Neural crest cell (in vitro differentiated cells): Measurements from ENCODE around the gene KCNQ4. TPM values are rescaled to one million over a fixed set of nuclear protein-coding genes. Genes with fewer than 3 reads are reported as not detected.
A peak's percentile ranks its signal among the peaks of the same experiment; 100 is the strongest.

Experiments used
- DNase-seq: peaks from one replicate; pipeline ENCODE4 v3.0.0; 2021; ENCODE audit warnings: low read depth, mixed read lengths, low spot score
- H3K27ac Mint-ChIP-seq: one replicate; pipeline ENCODE4 v1.8.0; 2021; ENCODE audit warnings: mild to moderate bottlenecking, mixed read lengths; ENCODE audit not compliant: unreplicated experiment
- H3K27me3 Mint-ChIP-seq: 2 replicates; pipeline ENCODE4 v1.8.0; 2021; ENCODE audit warnings: low read depth, mild to moderate bottlenecking, mixed read lengths
- H3K36me3 Mint-ChIP-seq: 2 replicates; pipeline ENCODE4 v1.8.0; 2021; ENCODE audit warnings: low read depth, mild to moderate bottlenecking, mixed read lengths
- H3K4me1 Mint-ChIP-seq: 2 replicates; pipeline ENCODE4 v1.8.0; 2021; ENCODE audit warnings: mixed read lengths
- H3K4me3 Mint-ChIP-seq: one replicate; pipeline ENCODE4 v1.8.0; 2021; ENCODE audit warnings: mild to moderate bottlenecking, mixed read lengths
- H3K9me3 Mint-ChIP-seq: 2 replicates; pipeline ENCODE4 v1.8.0; 2021; ENCODE audit warnings: mixed read lengths
- total RNA-seq: library from RNA; stranded (reverse); gene quantifications from 2 replicates; pipeline ENCODE4 v1.2.1, GENCODE V29; 2021
- TF ChIP-seq, protein P1 (sequence below): fragments of 200-600 bp; sonication (generic); conservative IDR thresholded peaks from 2 replicates; pipeline ENCODE4 v1.5.0; 2021; ENCODE audit warnings: antibody characterized with exemption, mild to moderate bottlenecking

KCNQ4 gene
- total RNA-seq, 1 donor from 2014 or later = 0.89 TPM

DNA sequence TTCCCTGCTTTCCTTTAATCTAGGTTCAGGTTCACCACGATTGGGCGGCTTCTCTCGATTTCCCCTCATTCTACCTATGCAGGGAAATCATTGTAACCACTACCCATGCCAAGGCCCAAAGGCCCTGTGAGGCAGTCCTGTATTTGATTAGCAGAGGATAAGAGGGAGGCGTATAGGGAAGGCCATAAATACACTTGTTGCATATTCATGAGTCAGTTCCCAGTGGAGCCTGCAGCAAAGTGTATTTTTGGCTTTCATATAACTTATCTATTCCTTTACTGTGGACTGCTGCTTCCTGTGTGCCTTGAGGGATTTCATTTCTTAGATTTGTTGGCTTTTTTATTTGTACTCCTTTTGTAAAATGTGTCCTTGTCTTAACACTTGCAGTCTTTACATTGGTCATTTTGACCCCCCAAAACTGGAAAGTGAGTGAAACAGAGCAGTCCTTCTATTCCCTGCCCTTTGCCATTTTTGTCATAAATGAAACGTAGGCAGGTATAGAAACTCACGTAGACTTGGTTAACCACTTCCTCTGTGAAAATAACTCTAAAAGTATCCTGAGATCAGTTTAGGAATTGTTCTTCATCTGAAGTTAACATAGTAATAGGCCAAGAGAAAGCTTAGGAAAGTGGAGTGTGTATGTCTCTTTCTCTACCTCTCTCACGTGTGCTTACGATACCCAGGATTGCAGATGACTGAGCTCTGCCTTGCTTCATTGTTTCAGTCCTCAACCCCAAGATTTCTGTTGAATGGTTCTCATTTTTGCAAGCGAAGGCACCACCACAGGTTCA is 19.6 kb upstream of the KCNQ4 start:
- H3K36me3 Mint-ChIP-seq = peaks cover 17% of the 10 kb centered on the region
- H3K27me3 Mint-ChIP-seq = no peaks in the 10 kb centered on the region
- no peak overlapping the region for H3K4me3 Mint-ChIP-seq
- H3K9me3 Mint-ChIP-seq = no peaks in the 10 kb centered on the region
- H3K4me1 Mint-ChIP-seq = peaks cover 8% of the 10 kb centered on the region
- no peak for DNase-seq
- peak overlapping the region; percentile 22 for H3K27ac Mint-ChIP-seq
- TF ChIP-seq, protein P1, sequence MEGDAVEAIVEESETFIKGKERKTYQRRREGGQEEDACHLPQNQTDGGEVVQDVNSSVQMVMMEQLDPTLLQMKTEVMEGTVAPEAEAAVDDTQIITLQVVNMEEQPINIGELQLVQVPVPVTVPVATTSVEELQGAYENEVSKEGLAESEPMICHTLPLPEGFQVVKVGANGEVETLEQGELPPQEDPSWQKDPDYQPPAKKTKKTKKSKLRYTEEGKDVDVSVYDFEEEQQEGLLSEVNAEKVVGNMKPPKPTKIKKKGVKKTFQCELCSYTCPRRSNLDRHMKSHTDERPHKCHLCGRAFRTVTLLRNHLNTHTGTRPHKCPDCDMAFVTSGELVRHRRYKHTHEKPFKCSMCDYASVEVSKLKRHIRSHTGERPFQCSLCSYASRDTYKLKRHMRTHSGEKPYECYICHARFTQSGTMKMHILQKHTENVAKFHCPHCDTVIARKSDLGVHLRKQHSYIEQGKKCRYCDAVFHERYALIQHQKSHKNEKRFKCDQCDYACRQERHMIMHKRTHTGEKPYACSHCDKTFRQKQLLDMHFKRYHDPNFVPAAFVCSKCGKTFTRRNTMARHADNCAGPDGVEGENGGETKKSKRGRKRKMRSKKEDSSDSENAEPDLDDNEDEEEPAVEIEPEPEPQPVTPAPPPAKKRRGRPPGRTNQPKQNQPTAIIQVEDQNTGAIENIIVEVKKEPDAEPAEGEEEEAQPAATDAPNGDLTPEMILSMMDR = no peak

DNA sequence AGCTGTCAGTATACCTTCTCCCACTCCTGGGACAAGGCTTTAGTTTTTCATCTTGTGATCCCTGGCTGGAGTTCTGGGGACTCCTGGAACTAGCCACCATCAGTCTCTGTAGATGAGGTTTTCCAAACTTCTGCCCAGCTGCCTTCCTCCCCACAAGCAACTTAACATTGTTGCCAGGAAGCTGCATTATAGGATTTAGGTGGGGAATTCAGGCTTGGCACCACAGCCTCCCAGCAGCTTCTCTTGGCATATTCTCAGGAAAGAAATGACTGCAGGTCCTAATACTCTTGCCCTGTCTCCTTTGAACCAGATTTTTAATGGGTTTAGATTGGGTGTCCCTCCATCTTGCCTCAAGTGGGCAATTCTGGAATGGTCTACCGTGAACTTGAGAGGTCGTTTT is 18.6 kb upstream of the KCNQ4 start:
- Mint-ChIP-seq H3K36me3 (peaks cover 15% of the 10 kb centered on the region), H3K27ac (no peak overlapping the region), H3K9me3 (no peaks in the 10 kb centered on the region), H3K4me3 (no peak overlapping the region), H3K27me3 (no peaks in the 10 kb centered on the region), H3K4me1 (peaks cover 8% of the 10 kb centered on the region)
- TF ChIP-seq, protein P1 = no peak
- no peak for DNase-seq

DNA sequence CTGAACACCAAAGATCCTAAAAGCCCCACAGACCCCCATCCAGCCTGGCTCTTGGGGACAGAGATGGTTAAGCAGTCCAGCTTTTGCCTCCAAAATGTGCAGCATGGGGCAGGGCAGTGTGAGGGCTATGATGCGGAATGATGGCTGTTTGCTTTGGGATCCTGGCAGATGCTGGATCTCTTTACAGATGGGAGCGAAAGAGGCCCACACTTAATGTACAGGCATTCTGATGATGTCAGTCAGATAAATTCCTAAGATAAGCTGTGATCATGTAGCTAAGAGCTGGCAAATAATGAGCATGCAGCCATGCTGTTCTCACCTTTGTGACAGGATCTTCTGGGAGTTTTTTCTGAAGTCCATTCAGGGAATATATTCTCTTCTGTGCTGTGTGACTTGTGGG is 17.6 kb upstream of the KCNQ4 start:
- Mint-ChIP-seq H3K36me3 (peaks cover 15% of the 10 kb centered on the region), H3K9me3 (no peaks in the 10 kb centered on the region)
- no peak for DNase-seq

DNA sequence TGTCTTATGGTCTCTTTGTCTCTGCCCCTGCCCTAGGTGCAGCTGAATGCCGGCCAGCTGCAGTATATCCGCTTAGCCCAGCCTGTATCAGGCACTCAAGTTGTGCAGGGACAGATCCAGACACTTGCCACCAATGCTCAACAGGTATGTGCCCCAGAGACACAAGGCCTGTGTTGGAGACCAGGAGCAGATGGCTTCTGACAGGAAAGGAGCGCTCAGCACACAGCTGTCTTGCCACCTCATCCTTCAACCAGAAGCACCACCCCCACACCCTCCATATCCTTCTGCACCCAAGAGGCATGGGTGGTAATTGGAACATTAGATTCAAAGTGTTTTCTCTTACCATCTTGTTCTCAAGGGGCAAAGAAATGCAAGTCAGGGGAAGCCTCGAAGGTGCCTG is 17.0 kb upstream of the KCNQ4 start:
- no peak for DNase-seq
- TF ChIP-seq, protein P1 = no peak
- peaks cover 8% of the 10 kb centered on the region for H3K4me1 Mint-ChIP-seq
- no peak overlapping the region for H3K27ac Mint-ChIP-seq
- H3K4me3 Mint-ChIP-seq = no peak overlapping the region
- peaks cover 17% of the 10 kb centered on the region for H3K36me3 Mint-ChIP-seq
- H3K27me3 Mint-ChIP-seq = no peaks in the 10 kb centered on the region
- H3K9me3 Mint-ChIP-seq = no peaks in the 10 kb centered on the region

More for the DNA sequence above, 17.6 kb upstream of the KCNQ4 start:
- Mint-ChIP-seq H3K27ac (no peak overlapping the region), H3K4me3 (no peak overlapping the region), H3K27me3 (no peaks in the 10 kb centered on the region), H3K4me1 (peaks cover 8% of the 10 kb centered on the region)
- TF ChIP-seq, protein P1 = no peak

DNA sequence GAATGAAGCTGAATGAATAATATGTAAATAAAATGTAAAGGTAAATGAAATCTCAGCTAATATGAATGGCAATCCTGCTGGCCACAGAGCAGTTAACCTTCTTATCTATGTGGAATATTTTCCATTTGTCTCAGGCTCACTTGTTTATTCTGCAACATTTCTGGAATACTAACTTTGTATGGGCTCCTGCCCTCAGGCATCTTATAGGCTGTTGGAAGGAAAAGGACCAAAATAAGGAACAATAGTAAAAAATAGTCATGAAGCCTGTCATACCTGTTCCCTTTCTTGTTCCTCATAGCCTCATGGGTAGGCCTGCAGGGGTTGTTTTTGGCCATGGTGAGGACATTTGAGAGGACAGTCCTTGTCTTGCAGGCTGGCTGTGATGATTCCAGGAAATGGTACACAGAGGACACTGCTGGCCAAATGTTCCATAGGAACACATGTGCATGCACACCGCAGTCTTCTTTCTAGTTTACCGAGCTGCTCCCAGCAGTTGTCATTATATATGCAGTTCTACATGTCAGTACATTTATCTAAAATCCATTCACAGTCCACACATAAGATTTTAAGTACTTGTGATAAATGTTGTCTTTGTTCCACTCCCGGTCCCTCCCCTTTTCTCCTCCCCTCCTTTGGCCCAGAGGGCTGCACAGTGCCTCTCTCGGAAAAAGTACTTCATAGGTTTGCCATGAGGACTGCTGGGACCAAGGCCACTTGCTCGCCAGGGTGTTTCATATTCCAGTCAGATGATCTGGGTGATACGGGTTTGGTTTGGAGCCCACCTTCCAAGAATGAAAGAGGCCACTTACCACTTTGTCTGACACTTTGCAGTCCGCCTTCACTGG is 15.2 kb upstream of the KCNQ4 start:
- no peaks in the 10 kb centered on the region for H3K9me3 Mint-ChIP-seq
- H3K4me3 Mint-ChIP-seq = no peak overlapping the region
- H3K4me1 Mint-ChIP-seq = peaks cover 8% of the 10 kb centered on the region
- H3K27ac Mint-ChIP-seq = no peak overlapping the region
- TF ChIP-seq, protein P1 = no peak
- no peak for DNase-seq
- H3K27me3 Mint-ChIP-seq = no peaks in the 10 kb centered on the region
- peaks cover 17% of the 10 kb centered on the region for H3K36me3 Mint-ChIP-seq
